Activated naive CD8-positive, alpha-beta T cell treated with anti-CD3 and anti-CD28 coated beads, Interleukin-2, amount 10 ng/mL, durations not matched to agents 7 days and 5 days (primary cell): ENCODE measurements around the gene BTG4. TPM values are rescaled to one million over a fixed set of nuclear protein-coding genes. Genes with fewer than 3 reads are reported as not detected.

Experiments used
- ATAC-seq: fragments of 150-1000 bp; cut with Tn5 transposase; one replicate; pipeline ENCODE4 v1.10.0; 2021; ENCODE audit warnings: low read depth, moderate library complexity
- POLR2A ChIA-PET: fragments of 350-600 bp; sonication (Branson Sonifier 250); formaldehyde crosslinking; loops from one replicate; lab custom pipeline; 2021; ENCODE audit warnings: antibody characterized with exemption; lab: Charles Lee
- DNase-seq: peaks from one replicate; pipeline ENCODE4 v3.0.0; 2021
- H3K27ac Mint-ChIP-seq: one replicate; pipeline ENCODE4 v1.8.0; 2022; ENCODE audit warnings: mild to moderate bottlenecking, mixed read lengths
- H3K27me3 Mint-ChIP-seq: one replicate; pipeline ENCODE4 v1.8.0; 2022; ENCODE audit warnings: mild to moderate bottlenecking, moderate library complexity, mixed read lengths
- H3K36me3 Mint-ChIP-seq: one replicate; pipeline ENCODE4 v1.8.0; 2021; ENCODE audit warnings: mild to moderate bottlenecking, mixed read lengths
- H3K4me1 Mint-ChIP-seq: one replicate; pipeline ENCODE4 v1.8.0; 2021; ENCODE audit warnings: mixed read lengths
- H3K4me3 Mint-ChIP-seq: one replicate; pipeline ENCODE4 v1.8.0; 2022; ENCODE audit warnings: mild to moderate bottlenecking, moderate library complexity, mixed read lengths
- H3K9me3 Mint-ChIP-seq: one replicate; pipeline ENCODE4 v1.8.0; 2021; ENCODE audit warnings: mixed read lengths
- microRNA-seq: library from miRNA; unstranded; fragments of <30 nt; microRNA quantifications from one replicate; pipeline ENCODE4 v1.2.0, GENCODE V29; 2022
- total RNA-seq, 2 experiments: library from RNA; stranded (reverse); gene quantifications; one replicate each; pipeline ENCODE4 v1.2.3, GENCODE V29; 2021

BTG4 gene
- total RNA-seq, 2 experiments from 2014 or later, result 0.31 TPM; not detected in 1

GRCh38 chr11:111445586-111445985 lies 66.6 kb downstream of the BTG4 start:
- Mint-ChIP-seq H3K27me3 (peaks cover 9% of the 10 kb centered on the region), H3K9me3 (no peaks in the 10 kb centered on the region), H3K4me1 (peaks cover 23% of the 10 kb centered on the region), H3K27ac (peak overlapping the region; percentile 70), H3K4me3 (no peak overlapping the region), H3K36me3 (no peaks in the 10 kb centered on the region)
- DNase-seq (no peak), ATAC-seq (no peak)
- POLR2A ChIA-PET, result interaction anchor here (1.5 kb wide), 1 partner anchor 8 kb away, joined by 3 read pairs; no protein-coding TSS in a partner anchor

Small RNA genes within 50 kb of the gene (microRNA-seq; reads per million reads assigned to microRNA genes)
- gene MIR34B, result 25.3 reads per million, percentile 32 among the genes with 10 or more reads in this experiment
- gene MIR34C, result 133 reads per million, percentile 59 among the genes with 10 or more reads in this experiment

Other genes with a start within 250 kb of the BTG4 start
- gene POU2AF3, start 213.8 kb downstream of the BTG4 start, total RNA-seq, result not detected
- 1 to 10 TPM; 1.9 to 2.1 TPM for gene POU2AF1, start 133.1 kb downstream of the BTG4 start, total RNA-seq
- not detected for gene HOATZ, start 2.4 kb upstream of the BTG4 start, total RNA-seq
- gene LAYN, start 28.3 kb upstream of the BTG4 start, total RNA-seq, result 10 to 100 TPM; 24.0 to 27.0 TPM
- 10 to 100 TPM; 10.2 to 12.9 TPM for gene SIK2, start 90.1 kb upstream of the BTG4 start, total RNA-seq